Stimulated activated CD8-positive, alpha-beta memory T cell treated with anti-CD3 and anti-CD28 coated beads, Interleukin-4, amount 100 ng/mL, for 4 hours (primary cell): ENCODE data around the gene CUX1.

Experiments used
- DNase-seq, 2 donors: peaks; one replicate each; pipeline ENCODE4 v3.0.0-alpha.2; 2020; ENCODE audit warnings: low read depth in 2 of 2, low spot score in 1 of 2

Gene CUX1

DNA sequence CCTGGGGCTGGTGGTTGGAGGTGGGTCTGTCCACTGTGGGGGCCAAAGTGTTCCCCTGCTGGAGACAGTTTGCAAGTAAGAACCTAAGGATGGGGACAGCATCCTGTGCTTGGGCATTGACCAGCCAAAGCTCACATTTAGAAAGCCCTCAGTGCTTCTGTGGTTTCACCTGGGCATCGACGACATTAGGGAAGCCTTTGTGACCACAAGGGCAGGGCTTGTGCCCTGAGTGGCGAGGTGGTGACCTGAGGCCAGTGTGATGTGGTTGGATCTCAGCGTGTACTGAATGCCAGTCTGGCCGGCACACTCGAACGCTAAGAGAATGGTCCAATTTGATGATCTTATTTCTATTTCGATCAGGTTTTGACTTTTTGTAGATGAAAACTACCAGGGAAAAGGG, 437.1 kb downstream of the CUX1 start:
- DNase-seq: no peak

DNA sequence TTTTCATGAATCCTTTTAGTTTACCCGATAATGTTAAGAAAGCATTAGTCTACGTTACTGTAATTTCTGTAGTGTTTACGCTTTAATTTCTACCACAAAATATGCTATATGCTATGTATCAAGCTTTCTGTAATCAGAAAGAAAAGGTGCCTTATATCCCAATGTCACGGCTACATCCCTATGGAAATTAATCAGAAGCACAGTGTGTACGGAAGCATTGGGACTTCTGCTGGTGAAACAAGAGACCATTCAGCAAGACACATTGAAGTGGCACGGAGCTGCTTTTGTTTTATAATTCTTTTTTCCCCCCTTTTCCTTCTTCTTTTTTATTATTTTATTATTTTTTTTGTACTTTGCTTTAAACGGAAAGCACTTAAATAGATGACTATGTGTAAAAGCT, 438.1 kb downstream of the CUX1 start:
- no peak for DNase-seq

DNA sequence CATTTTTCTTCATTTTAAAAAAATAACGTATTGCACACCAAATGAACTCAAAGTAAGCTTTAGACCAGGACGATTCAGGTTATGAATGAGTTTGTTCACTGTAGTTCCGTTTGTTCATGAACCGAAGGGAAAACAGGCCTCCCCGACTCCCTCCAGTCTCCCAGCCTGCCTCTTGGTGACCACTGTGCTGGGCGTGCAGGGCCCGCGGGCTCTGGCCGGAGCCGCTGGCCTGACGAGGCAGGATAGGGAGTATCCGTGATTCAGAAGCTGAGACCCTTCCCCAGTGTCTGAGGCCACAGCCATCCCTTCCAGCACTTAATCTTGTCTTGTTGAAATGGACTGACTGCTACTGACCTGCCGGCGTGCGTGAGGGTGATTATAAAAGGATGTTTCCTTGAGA, 438.5 kb downstream of the CUX1 start:
- no peak for DNase-seq

DNA sequence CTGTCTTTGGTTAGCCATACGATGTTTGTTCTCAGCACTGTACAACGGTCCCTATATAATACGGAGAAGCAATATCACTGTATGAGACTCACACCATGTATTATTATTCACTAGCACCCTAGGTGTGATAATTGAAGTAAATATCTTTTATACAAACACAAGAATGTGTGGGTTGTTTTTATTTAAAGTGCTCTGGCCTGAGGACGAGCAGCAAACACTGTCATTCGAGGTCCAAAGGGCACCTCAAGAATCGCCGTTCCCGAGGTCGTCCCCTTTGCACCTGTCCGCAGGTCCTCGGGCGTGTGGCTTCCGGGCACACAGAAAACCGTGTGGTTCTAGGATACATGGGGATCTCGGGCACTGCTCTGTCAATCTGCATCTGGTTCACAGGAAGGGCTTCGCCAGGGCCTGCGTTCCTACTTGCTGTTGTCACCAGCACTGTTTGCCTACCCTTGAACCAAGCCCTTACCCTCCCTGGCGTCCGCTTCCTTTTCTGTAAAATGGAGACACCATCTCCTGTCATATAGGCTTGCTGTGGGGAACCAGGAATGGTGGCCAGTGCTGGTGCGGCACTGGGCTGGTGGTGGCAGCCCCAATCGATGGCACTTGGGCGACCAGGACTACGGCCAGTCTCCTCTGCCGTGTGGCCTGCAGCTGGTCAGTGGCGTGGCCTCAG, 440.8 kb downstream of the CUX1 start:
- no peak for DNase-seq

DNA sequence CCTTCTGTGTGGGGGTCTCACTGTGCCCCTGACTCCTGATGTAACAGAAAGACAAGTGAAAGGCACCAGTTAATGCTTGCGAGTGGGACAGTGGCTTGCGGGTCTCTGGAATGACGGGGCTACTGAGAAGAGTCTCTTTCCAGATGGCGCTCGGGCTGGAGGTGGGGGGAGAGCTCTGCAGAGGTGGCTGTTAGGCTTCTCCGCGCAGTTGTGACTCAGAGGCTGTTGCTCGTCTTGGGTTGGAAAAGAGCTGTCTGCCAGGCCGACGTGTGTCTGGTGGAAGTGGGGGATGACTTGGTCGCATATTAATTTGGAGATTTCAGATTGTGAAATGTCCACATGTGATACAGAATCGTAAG, 441.3 kb downstream of the CUX1 start:
- no peak for DNase-seq

DNA sequence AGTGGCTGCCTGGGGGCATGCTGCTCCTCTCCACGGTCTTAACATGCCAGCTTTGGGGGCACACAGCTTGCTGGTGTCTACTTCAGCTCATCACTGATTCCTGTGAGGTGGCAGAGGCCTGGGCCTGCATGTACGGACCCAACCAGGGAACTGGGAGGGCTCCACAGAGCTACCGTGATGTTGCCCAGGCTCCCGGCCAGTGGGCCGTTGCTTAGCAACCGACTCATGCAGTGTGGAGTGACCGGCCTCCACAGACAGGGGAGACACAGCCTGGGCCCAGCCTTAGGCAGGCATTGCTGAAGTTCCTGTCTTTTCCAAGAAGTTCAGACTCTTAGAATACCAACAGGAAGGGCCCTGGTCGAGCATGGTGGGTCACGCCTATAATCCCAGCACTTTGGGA, 443.4 kb downstream of the CUX1 start:
- no peak for DNase-seq

DNA sequence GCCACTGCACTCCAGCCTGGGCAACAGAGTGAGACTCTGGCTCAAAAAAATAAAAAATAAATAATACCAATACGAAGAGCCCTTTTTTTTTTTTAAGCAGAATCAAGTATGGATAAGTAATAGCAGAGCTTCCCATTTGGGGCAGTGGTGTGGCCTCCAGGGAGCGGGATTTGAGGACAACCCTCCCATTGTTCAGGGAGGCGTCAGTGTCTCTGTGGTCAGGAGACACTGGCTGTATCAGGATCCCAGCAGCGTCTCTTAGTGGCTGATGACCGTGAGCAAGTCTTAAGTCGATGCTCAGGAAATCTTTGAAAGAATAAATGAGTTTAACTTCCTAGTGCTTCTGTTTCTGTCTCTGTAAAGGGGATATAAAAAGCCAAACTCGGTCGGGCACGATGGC, 444.0 kb downstream of the CUX1 start:
- no peak for DNase-seq

DNA sequence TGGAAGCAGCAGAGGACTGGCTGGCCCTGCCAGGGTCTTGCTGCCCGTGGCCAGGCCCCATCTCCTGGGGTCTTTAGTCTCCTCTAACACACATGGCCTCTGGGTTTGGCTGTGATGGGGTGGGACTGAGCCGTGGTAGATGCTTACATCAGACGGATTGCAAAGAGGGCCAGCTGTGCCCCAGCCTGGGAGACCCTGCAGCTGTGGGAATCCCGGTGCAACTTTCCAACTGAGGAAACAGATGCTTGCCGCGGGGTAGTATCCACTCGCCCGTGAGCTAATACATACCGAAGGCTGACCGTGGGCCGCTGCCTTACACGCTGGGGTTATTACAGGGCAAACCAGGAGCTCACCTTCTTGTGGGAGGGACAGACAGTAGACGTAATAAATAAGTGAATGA, 445.1 kb downstream of the CUX1 start:
- DNase-seq: no peak

DNA sequence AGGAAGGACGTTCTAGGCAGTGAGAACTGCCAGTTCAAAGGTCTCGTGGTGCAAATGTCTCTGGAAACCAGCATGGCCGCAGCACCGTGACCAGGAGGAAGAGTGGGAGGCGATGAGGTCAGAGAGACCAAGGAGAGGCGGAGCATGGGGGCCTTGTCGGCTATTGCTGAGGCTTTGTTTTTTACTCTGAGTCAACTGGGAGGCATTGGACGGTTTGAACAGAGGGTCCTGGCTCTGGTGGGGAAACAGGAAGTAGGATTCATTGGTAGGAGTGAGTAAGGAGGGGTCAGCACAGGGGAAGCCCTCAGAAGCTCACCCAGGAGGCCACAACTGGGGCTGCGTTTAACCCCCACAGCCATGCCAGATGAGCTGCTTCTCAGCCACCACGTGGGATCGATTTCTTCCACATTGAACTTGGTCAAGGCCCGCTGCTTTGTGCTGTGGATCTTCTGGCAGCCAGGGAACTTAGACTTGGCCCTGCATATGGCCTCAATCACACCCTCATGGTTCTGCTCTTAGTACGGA, 447.0 kb downstream of the CUX1 start:
- no peak for DNase-seq

DNA sequence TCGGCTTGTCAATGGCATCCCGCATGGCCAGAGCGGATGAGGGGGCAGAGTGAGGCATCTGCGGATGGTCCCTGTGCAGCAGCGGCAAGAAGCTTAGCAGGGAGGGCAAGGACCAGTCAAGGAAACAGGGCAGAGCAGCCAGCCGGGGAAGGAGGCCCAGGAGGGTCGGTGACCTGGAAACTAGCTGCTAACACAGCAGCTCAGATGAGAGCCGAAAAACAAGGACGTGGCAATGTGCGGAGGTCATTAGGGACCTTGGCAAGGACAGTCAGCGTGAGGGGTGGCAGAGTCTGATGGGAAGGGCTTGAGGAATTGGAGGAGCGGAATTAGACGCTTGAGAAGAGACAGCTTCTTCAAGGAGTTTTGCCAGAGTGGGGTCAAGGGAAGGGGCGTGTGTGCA, 449.1 kb downstream of the CUX1 start:
- no peak for DNase-seq

DNA sequence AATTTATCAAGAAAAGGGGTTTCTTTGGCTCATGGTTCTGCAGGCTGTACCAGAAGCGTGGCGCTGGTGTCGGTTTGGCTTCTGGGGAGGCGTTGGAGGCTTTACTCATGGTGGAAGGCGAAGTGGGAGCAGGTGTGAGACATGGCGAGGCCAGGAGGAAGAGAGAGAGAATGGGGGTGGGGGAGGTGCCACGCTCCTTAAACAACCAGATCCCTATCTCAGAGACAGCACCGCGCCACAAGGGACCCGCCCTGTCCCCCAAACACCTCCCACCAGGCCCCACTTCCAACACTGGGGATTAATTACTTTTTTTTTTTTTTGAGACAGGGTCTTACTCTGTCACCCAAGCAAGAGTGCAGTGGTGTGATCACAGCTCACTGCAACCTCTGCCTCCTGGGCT, 451.2 kb downstream of the CUX1 start:
- no peak for DNase-seq

DNA sequence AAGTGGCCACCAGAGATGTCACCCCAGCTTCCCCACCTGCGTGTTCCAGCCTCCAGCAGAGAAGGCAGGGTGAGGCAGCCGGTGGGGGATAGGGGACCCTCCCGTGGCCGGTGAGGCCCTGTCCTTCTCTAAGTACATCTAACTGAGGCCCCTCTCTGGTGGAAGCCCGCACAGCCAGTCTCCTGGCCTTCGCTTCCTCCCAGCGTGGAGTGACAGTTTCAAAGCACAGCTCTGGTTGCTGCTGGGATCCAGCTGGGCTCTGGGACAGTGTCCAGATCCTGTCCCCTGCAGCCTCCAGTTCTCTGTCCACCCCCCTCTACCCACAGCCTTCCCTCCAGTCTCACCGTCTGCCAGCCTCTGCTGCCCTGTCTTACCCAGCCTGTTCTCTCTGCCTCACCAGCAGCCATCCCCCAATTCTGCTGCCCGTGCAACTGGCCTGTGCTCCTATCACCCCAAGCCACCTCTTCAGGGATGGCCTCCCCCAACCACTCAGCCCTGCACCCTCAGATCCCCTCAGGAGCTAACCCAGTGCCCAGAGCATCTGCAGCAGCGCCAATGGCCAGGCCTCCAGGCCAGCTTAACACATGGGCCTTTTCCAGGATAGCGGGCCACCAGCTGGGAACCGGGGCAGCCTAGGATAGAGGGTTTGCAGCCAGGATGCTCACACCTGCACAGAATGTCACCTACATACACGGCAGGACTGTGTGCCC, 452.9 kb downstream of the CUX1 start:
- DNase-seq: no peak

DNA sequence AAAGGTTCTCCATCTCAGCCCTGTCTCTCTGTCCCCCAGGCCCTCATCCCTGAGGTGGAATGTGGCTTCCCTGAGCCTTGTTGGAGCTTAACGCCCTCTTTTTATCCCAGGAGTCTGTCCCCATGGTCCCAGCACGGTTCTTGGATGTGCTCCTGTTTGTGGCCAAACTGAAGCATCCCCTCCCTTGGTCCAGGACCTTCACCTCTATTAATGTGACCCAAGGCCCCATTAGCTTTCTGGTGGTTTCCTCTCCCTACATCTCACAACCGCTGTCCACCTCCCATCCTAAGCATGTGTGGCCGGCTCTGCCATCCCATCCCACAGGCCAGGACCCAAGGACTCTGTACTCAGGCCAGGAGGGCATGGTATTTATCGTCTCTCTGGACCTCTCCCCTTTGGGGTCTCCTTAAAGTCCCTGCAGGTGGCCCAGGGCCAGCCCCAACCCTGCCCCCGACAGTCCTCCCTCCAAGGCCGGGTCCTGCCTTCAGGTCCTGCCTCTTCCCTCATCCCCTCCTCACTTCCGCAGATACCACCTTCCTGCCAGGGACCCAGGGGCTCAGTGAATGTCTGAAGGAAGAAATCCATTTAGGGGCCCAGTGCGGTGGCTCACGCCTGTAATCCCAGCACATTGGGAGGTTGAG, 453.9 kb downstream of the CUX1 start:
- no peak for DNase-seq

DNA sequence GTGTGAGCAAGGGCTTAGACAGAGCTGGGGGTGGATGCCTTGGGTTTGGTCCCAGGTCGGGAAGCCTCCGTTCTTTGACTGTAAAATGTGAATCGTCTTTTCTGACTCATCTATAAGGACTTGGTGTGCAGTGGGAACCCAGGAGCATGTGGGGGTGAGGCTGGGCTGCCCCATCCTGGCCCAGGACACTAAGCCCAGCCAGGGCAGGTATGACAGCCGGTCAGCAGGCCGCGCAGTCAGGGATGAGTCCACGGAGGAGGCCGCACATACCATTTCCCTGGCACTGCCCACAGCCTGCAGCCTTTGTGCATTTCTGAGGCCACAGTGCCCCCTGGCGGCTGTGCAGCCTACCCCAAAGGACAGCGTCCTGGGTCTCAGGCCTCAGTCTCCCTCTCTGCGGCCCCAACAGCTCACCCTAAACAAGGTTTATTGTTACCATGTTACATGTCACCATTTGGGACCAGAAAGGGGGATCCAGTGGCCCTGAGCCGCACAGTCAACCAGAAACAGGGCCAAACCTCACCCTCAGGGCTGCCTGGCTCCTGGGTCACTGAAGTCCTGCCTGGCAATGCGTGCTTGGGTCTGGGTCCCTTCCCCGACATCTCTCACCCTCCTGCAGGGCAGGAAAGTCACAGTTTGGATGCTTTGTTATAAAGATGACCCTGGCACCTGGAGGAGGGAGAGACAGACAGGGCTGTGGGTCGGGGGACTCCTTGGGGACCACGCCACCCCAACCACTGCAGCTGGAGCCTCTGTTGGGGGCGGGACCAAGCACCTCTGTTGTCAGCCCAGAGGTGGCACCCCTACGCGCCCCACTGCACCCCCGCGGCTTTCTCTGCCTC, 454.9 kb downstream of the CUX1 start:
- DNase-seq: peak; percentile 36 to 62

DNA sequence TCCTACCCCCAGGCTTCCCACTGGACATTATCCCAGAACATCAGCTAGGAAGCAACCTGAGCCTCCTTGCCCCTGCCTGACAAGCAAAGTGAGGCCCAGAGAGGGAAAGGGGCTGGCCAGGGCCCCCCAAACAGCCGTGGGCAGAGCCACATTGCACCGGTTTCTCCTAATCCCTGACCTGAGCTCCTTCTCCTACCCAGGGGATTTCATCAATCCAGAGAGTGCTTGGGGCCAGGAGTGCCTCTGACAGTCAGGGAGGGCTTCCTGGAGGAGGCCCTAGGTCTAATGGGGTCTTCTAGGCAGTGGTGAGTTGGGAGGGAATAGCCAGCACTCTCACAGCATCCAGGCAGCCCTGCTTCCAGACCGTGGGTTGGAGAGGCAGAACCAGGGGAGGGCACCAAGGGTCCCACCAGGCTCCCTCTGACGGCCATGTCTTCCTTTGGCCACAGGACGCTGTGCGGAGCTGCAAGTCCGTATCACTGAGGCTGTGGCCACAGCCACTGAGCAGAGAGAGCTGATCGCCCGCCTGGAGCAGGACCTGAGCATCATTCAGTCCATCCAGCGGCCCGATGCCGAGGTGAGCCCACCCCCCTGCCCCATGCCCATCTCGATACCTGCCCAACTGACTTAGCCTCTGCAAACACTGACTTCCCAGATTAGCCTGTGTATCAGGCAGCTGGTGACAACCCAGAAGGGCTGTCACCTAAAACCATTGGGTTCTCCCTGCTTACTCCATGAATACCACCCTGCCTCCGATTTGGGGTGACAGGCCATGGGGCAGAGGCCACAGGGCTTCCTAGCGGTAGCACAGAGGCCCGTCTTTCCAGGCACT, 455.7 kb downstream of the CUX1 start:
- DNase-seq: no peak

DNA sequence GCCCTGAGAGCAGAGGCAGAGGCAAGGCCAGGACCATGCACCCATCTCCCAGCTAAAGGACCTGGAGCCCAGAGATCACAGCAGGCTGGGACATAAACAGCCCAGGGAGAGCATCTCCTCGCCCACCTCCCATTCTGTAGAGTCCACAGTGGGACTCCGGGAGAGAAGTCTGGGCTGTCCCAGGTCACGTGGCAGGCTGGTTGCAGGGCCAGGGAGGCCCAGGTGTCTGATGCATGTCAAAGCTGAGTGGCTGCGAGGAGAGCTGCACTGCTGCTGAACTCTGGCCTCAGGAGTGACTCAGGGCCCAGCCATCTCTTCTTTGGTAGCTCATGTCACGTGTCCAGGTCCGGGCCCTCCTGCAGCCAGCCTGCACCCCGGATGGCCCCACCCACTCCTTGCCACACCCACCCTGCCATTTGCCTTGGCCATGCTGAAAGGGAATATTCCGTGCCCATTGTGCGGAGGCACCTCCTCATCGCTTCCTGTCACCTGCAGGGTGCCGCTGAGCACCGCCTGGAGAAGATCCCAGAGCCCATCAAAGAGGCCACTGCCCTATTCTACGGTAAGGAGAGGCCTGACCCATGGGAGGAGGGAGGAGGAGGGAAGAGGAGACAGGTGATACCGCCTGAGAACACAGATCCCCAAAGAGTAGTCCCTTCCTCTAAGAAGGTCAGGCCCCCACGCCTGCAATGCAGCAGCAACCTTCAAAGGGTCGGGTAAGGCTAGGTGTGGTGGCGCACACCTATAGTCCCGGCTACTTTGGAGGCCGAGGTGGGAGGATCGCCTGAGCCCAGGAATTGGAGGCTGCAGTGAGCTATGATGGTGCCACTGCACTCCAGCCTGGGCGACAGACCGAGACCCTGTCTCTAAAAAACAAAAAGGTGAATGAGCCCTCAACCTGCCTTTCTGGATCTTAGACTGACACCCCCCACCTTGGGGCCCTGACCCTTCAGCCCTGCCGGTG, 456.6 kb downstream of the CUX1 start:
- DNase-seq: no peak

DNA sequence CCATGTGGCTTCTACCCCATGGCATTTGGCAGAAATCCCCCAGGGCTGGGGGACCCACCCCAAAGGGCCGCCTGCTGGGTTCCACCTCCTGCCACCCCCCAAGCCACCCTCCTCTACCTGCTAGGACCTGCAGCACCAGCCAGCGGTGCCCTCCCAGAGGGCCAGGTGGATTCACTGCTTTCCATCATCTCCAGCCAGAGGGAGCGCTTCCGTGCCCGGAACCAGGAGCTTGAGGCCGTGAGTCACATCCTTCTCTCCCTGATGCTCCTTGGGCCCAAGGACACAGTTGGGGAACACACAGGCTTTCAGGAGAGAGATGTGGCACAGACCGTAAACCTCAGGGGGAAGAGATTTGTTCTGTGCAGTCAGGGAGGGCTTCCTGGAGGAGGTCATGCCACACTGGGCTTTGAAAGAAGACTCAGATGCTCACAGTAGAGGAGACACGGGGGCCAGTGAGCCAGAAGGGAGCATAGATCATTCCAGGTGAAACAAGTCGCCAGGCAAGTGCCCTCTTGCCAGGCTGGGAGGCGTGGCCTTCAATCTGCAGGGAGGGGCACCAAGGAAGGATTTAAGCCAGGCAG, 457.8 kb downstream of the CUX1 start:
- no peak for DNase-seq

DNA sequence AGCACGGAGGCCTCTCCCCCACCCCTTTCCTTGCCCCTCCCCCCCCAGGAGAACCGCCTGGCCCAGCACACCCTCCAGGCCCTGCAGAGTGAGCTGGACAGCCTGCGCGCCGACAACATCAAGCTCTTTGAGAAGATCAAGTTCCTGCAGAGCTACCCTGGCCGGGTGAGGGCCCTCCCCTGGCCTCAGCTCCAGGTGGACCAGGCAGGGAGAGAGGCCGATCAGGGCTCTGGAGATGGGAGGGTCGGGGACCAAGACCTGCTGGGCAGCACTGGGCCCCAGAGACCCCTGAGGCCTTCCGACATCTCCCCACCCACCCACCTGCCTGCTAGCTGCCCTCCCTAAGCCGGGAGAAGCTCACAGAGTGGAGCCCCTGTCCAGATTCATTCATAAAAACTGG, 460.5 kb downstream of the CUX1 start:
- DNase-seq: no peak
